Measurements from ENCODE around the gene SH3BP5.
A peak's percentile ranks its signal among the peaks of the same experiment; 100 is the strongest.

The SH3BP5 gene

DNA sequence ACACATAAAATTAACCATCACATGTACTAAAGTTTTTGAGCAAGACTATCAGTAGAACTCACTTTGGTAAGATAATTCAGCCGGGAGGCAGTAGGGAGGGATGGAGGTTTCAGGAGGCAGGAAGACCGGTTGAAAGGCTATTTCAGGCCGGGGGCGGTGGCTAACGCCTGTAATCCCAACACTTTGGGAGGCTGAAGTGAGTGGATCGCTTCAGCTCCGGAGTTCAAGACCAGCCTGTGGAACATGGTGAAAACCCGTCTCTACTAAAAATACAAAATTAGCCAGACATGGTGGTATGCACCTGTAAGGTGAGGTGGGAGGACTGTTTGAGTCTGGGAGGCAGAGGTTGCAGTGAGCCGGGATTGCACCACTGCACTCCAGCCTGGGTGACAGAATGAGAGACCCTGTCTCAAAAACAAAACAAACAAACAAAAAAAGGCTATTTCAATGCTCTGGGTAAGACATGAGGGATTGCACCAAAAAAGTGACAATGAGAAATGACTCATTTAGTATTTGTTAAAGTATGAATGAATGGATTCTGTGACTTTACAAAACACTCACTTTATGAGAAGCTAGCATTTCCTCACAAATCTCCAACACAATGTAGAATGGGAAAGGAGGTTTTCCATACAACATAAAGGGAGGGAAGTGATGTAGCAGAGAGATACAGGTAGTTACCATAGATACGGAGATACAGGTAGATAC lies 43.9 kb downstream of the SH3BP5 start:
- Mint-ChIP-seq H3K27ac (no peak overlapping the region), H3K4me3 (no peak overlapping the region), H3K36me3 (ENCODE audit: low read depth) (no peaks in the 10 kb centered on the region)

DNA sequence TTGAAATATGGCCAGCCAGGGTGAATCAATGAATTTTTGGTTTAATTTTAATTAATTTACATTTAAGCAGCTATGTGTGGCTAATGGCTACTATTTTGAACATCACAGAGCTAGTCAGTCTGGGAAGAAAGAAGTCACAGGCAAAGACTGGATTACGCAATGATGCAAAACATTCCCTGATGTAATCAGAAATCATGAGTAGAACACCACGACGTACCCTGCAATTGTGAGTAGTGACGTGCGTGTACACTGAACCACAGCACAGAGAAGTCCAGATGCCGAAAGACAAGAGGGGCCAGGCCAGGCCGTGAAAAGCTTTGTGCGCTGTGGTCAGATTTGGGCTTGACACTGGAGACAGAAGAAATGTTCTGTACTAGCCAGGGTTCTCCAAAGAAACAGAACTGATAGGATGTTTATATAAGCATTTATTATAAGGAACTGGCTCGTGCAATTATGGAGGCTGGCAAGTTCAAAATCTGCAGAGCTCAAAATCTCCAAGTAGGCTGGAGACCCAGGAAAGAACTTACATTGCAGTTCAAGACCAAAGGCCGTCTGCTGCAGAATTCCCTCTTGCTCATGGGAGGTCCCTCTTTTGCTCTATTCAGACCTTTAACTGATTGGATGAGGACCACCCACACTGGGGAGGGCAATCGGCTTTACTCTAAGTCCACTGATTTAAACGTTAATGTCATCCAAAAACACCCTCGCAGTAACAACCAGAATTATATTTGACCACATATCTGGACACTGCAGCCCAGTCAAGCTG lies 44.6 kb downstream of the SH3BP5 start:
- Mint-ChIP-seq H3K4me3 (no peak overlapping the region), H3K36me3 (ENCODE audit: low read depth) (no peaks in the 10 kb centered on the region), H3K9me3 (no peaks in the 10 kb centered on the region), H3K27ac (no peak overlapping the region), H3K4me1 (peaks cover 52% of the 10 kb centered on the region), H3K27me3 (no peaks in the 10 kb centered on the region)
- DNase-seq, result no peak
- no peak for ATAC-seq

More for the DNA sequence above, 43.9 kb downstream of the SH3BP5 start:
- no peak for DNase-seq
- H3K9me3 Mint-ChIP-seq, result no peaks in the 10 kb centered on the region
- H3K4me1 Mint-ChIP-seq, result peaks cover 56% of the 10 kb centered on the region
- no peak for ATAC-seq
- no peaks in the 10 kb centered on the region for H3K27me3 Mint-ChIP-seq

DNA sequence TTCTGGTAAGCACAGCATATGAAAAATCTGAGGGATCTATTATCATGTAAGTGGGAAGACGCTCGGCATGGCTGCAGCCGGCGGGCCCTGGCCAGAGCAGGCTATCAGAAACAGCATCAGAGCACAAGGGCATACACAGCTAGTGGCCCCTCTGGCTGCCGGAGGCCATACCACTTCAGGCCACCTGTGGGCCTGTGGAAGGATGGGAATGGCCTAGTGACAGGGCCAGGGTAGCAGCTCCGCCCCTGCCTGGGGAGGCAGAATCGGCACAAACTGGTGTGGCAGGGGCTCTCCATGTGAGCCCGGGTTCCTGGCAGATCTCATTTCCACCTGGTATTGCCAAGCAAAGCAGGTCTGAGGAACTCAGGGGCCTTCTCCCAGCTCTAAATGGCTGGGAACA lies 46.4 kb downstream of the SH3BP5 start:
- Mint-ChIP-seq H3K4me3 (no peak overlapping the region), H3K27me3 (no peaks in the 10 kb centered on the region), H3K4me1 (peaks cover 36% of the 10 kb centered on the region), H3K9me3 (no peaks in the 10 kb centered on the region), H3K27ac (no peak overlapping the region), H3K36me3 (ENCODE audit: low read depth) (no peaks in the 10 kb centered on the region)
- no peak for DNase-seq
- ATAC-seq, result no peak

DNA sequence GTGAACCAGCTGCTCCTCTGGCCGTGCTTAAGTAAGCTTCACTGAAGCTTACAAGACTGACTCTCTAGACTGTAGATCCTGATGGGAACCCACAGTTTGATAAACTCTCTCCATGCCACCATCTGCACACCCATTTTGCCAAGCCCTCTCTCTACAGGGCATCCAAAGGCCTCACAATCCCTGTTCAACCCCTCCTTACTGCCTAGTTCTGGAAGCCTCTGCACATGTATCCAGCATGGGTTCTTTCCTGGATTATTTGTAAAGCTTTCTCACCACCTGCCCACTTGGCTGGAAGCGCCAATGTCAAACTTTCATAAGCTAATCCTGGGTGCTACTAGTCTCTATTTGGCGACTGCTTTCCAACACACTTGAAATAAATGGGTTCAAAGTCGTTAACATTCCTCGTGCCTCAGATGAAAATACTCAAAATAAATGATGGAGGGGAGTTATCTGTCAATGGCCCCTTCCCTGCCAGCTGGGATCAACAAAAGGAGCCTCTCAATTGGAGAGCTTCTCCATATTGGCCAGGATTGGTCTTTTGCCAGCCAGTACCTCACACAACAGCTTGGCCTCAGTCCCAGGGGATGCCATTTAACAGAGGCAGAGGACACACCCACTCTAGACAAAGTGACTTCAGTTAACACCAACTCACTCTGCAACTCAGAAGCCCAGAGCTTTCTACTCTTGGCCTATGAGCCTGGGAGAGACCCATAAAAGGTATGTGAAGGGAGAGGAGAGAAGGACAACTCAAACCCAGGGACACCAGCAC lies 48.1 kb downstream of the SH3BP5 start:
- Mint-ChIP-seq H3K4me1 (peaks cover 34% of the 10 kb centered on the region), H3K27me3 (no peaks in the 10 kb centered on the region), H3K4me3 (no peak overlapping the region), H3K9me3 (no peaks in the 10 kb centered on the region), H3K27ac (no peak overlapping the region), H3K36me3 (ENCODE audit: low read depth) (no peaks in the 10 kb centered on the region)
- DNase-seq, result no peak
- no peak for ATAC-seq

DNA sequence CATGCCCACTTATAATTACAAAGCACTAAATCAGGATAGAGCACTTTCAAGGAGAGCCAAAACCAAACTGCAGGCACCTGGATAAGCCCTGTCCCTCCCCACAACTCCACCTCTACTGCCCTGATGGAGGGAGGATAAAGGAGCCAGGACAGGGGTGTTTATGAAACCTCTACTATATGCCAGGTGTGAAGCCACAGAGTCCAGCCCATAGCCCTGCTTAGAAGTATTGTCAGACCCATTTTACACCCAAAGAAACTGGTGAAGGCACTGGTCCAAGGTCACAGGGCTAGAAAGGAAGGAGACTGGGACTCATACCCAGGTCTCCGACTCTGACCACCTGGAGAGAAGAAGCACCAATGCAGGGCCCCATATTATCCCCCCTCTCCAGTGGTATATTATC lies 48.7 kb downstream of the SH3BP5 start:
- Mint-ChIP-seq H3K36me3 (ENCODE audit: low read depth) (no peaks in the 10 kb centered on the region), H3K4me1 (peaks cover 33% of the 10 kb centered on the region), H3K27ac (no peak overlapping the region), H3K4me3 (no peak overlapping the region), H3K27me3 (no peaks in the 10 kb centered on the region), H3K9me3 (no peaks in the 10 kb centered on the region)
- no peak for DNase-seq
- no peak for ATAC-seq

DNA sequence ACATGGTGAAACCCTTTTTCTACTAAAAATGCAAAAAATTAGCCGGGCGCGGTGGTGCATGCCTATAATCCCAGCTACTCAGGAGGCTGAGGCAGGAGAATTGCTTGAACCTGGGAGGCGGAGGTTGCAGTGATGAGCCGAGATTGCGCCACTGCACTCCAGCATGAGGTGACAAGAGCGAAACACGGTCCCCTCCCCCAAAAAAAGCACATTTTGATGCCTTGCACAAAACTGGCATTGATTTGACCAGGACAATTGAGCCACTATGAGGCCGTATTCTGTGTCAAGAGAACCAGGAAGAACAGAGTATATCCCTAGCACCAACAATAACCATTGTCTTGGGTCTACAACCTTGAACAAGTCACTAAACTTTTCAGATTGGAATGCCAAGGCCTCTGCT lies 50.6 kb downstream of the SH3BP5 start:
- ATAC-seq, result no peak
- H3K36me3 Mint-ChIP-seq (ENCODE audit: low read depth), result no peaks in the 10 kb centered on the region
- H3K9me3 Mint-ChIP-seq, result no peaks in the 10 kb centered on the region
- no peaks in the 10 kb centered on the region for H3K27me3 Mint-ChIP-seq
- H3K4me3 Mint-ChIP-seq, result no peak overlapping the region
- no peak for DNase-seq
- H3K4me1 Mint-ChIP-seq, result peaks cover 34% of the 10 kb centered on the region
- H3K27ac Mint-ChIP-seq, result no peak overlapping the region

DNA sequence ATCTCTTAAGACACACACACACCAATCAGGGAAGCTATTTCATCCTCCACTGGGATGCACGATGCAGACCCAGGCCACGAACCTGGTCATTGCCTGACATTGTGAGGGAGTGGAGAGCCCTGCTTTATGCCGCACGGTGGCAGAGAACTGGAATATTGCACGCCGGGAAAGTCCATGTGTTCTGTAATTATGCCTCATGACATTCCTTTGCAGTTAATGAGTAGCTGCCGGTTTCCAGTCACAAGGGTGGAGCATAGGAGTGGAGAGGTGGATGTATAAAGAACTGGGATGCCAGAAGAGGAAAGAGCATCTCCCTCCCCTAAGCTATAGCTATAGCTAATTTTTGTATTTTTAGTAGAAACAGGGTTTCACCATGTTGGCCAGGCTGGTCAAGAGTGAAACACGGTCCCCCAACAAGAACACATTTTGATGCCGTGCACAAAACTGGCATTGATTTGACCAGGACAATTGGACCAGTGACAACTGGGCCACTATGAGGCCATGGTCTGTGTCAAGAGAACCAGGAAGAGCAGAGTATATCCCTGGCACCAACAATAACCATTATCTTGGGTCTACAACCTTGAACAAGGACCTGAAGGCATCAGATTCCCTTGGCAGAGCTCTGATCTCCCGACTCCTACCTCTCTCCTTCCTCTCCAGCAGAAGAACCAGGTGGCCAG lies 51.4 kb downstream of the SH3BP5 start:
- peaks cover 40% of the 10 kb centered on the region for H3K4me1 Mint-ChIP-seq
- H3K27me3 Mint-ChIP-seq, result no peaks in the 10 kb centered on the region
- DNase-seq (no peak), ATAC-seq (no peak)
- no peaks in the 10 kb centered on the region for H3K9me3 Mint-ChIP-seq
- no peak overlapping the region for H3K27ac Mint-ChIP-seq
- H3K36me3 Mint-ChIP-seq (ENCODE audit: low read depth), result no peaks in the 10 kb centered on the region
- no peak overlapping the region for H3K4me3 Mint-ChIP-seq

DNA sequence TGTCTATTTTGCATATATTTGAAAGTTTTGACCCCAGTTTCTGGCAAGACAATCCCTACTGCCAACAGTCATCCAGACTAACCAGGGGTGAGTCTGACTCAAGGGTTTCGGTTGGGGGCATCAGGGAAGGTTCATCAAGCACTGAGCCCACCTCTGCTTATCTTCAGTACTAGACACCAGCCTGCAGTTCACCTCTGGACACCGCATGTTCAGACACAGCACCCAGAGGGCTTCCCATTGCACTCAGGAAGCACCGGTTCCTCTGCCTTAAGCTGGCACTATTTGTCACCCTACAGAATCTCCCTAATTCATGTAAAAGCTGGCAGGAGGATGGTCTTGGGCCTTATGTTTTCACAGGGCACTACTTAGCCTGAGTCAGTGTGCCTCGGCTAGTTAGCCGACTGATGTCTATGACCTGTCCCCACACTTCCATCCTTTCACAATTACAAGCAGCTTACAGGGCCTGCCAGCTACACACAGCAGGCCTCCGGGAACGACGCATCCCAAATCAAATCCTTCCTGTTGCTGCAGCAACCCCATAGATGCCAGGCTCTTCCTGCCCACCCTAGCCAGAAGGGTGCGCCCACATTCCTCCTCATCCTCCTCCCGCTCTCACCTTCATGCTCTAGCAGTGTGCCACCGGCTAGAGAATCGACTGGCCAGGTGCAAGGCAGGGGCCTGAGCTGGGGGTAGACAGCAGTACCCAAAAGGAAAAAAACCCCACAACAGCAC lies 52.5 kb downstream of the SH3BP5 start:
- H3K9me3 Mint-ChIP-seq, result no peaks in the 10 kb centered on the region
- no peak overlapping the region for H3K4me3 Mint-ChIP-seq
- H3K27me3 Mint-ChIP-seq, result no peaks in the 10 kb centered on the region
- ATAC-seq, result peak; percentile 30
- DNase-seq, result no peak
- H3K27ac Mint-ChIP-seq, result no peak overlapping the region
- H3K36me3 Mint-ChIP-seq (ENCODE audit: low read depth), result peaks cover 1% of the 10 kb centered on the region
- peaks cover 51% of the 10 kb centered on the region for H3K4me1 Mint-ChIP-seq

DNA sequence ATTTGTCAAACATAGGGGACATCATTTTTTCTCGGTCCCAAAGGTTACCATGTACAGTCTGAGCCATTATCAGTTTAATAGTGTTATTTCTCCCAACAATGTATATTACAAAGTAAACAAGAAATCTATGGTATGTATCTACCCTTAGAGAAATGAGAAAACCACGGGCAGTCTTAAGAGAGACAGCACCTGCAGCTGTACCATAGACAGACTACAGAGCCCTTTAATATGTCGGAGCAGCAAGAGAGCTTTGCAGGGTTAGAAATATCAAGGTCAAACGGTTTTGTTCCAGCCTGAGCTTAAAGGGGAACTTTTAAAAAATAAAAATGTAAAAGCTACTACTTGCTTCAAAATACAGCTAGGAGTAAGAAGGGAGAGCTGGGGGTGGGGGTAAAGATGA lies 53.2 kb downstream of the SH3BP5 start:
- DNase-seq (no peak), ATAC-seq (no peak)
- Mint-ChIP-seq H3K36me3 (ENCODE audit: low read depth) (peaks cover 2% of the 10 kb centered on the region), H3K4me3 (no peak overlapping the region), H3K27ac (no peak overlapping the region), H3K27me3 (no peaks in the 10 kb centered on the region), H3K4me1 (peaks cover 54% of the 10 kb centered on the region), H3K9me3 (no peaks in the 10 kb centered on the region)

DNA sequence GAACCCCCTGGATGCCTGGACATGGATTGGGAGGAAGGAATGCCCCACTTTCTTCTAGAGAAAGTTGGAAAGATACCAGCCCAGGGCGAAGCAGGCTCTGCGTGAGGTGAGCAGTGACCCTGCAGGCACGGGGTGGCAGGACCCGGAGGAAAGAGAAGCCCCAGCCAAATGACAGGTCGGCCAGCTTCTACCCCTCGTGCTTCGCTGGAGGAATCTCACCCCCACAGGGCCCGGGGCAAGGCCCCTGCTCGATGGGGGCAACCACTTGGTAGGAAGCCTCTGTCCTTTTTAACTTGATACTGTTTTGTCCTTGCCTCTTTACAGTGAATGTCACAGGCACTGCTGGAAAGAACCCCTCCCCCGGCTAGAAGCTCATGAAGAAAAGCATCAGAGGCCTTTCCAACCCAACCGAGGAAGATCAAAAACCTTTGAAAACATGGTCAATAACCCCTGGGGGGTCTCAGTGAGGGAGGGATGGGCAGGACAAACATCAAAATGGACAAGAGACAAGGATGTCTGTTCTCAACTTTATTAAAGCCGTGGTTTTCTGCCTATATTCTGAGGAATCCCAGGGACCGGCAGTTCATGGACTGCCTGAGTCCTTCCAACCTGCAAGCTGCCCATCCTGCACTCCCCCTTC lies 54.4 kb downstream of the SH3BP5 start:
- DNase-seq (no peak), ATAC-seq (no peak)
- Mint-ChIP-seq H3K9me3 (no peaks in the 10 kb centered on the region), H3K4me1 (peaks cover 57% of the 10 kb centered on the region), H3K27ac (no peak overlapping the region), H3K4me3 (no peak overlapping the region), H3K36me3 (ENCODE audit: low read depth) (peaks cover 2% of the 10 kb centered on the region), H3K27me3 (peaks cover 2% of the 10 kb centered on the region)

DNA sequence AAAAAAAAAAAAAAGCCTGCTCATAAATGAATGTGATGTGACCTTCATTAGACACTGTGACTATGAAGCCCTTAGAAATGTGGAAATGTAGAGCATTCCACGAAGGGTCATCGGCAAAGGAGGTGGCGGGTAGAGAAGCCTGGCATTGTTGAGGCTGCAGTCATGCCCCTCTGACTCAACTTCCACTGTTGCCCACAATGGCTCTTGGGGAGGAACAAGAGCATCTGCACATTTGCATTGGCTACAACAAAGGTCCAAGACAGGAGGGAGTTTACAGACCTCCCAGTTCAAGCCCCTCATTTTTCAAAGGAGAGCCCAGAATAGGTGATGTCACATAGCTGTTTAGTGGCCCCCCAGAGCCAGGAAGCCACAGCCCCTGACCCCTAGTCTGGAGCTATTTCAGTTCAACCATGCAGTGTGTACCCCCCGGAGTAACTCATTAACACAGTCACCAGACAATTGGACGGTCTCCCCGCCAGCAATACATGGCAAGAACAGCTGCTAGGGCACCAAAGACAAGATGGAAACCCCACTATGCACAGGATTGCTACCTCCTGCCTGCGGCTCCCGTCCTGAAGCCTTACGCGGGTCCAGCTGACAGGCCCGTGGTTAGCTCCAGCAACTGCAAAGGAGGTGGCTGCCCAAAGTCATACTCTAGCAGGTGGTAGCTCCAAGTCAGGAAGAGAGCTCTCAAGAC lies 56.2 kb downstream of the SH3BP5 start:
- Mint-ChIP-seq H3K9me3 (no peaks in the 10 kb centered on the region), H3K4me1 (peaks cover 72% of the 10 kb centered on the region), H3K4me3 (no peak overlapping the region), H3K27ac (peak overlapping the region; percentile 88), H3K36me3 (ENCODE audit: low read depth) (peaks cover 2% of the 10 kb centered on the region), H3K27me3 (peaks cover 10% of the 10 kb centered on the region)
- ATAC-seq, result peak; percentile 4
- no peak for DNase-seq

DNA sequence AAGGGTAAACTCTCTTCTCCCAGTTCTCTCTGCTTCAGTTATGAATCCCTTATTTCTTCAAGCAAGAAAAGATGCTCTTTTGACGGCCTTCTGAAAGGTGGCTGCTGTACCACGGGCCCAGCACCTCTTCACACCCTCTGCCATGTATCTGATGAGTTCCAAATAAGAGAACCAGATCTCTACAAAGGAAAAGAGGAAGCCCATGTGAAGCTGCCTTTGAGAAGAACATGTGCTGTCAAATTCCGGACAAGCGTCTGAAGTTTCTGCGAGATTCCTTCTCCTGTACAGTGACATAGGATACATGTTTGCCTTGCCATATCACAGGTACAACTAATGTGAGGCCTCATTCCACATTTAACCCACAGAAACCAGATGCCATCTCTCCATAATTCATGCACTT lies 59.2 kb downstream of the SH3BP5 start:
- peaks cover 2% of the 10 kb centered on the region for H3K36me3 Mint-ChIP-seq (ENCODE audit: low read depth)

More for the DNA sequence above, 59.2 kb downstream of the SH3BP5 start:
- no peak overlapping the region for H3K4me3 Mint-ChIP-seq
- H3K27ac Mint-ChIP-seq, result peak overlapping the region; percentile 13
- H3K9me3 Mint-ChIP-seq, result no peaks in the 10 kb centered on the region
- ATAC-seq, result no peak
- DNase-seq, result no peak
- peaks cover 10% of the 10 kb centered on the region for H3K27me3 Mint-ChIP-seq
- H3K4me1 Mint-ChIP-seq, result peaks cover 74% of the 10 kb centered on the region
